ENCODE measurements around the gene BASP1.

BASP1 gene

DNA sequence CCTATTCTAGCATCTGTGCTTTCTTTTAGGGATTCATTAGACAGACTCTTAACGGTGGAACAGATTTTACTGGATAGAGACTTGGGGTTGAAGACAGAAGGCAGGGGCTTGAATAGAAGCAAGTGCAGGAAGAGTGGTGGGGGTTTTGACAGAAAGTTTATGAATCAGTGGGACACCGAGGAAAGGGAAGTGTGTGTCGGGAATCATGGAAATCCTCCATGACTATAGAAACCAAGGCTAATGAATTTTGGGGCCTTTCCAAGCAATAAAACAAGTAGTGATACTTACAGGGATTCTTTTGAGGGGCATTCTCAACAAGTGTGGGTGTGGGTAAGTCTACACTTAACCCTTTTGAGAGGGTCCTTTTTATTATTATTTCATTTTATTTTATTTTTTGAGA lies 12.8 kb downstream of the BASP1 start:
- Histone ChIP-seq H3K4me3 (ENCODE audit: low read length) (no peak overlapping the region), H3K9ac (ENCODE audit: low read length) (no peak overlapping the region), H3K4me1 (ENCODE audit: control insufficient read depth, insufficient read depth, low read length) (no peaks in the 10 kb centered on the region), H3K36me3 (ENCODE audit: control insufficient read depth, insufficient read depth, low read length) (no peaks in the 10 kb centered on the region), H3K9me3 (ENCODE audit: control insufficient read depth, low read length) (no peaks in the 10 kb centered on the region), H3K27me3 (ENCODE audit: control insufficient read depth, insufficient read depth, low read length) (no peaks in the 10 kb centered on the region)

DNA sequence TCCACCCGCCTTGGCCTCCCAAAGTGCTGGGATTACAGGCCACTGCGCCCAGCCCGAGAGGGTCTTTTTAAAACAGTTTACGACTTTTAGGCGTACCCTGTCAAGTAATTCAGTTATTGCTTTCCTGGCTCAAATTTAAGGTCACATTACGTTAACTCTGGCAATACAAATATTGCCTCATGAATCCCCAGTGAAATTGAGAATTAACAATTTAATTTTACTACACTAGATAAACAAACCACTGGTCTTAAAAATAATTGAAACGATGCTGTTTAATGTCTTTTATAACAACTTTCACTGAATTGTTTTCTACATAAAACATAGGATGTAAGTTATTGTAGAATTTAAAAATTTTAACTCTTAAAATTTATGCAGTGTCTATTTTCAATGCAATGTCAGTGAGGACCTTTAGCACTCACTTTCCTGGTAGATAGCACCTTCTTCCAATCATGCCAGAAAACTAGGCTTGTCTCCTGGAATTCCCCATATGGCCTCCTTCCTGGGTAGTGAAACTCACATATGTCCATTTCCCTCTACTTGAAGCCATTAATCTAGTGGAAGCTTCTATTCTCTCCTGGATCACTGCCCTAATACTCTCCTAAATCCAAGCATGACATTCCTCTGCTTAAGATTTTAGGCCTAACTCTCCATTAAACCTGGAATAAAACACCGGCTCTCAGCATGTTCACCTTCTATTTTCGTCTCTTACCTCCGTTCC lies 13.5 kb downstream of the BASP1 start:
- Histone ChIP-seq H3K36me3 (ENCODE audit: control insufficient read depth, insufficient read depth, low read length) (no peaks in the 10 kb centered on the region), H3K27me3 (ENCODE audit: control insufficient read depth, insufficient read depth, low read length) (no peaks in the 10 kb centered on the region), H3K4me1 (ENCODE audit: control insufficient read depth, insufficient read depth, low read length) (no peaks in the 10 kb centered on the region), H3K9me3 (ENCODE audit: control insufficient read depth, low read length) (no peaks in the 10 kb centered on the region), H3K9ac (ENCODE audit: low read length) (no peak overlapping the region), H3K4me3 (ENCODE audit: low read length) (no peak overlapping the region)

DNA sequence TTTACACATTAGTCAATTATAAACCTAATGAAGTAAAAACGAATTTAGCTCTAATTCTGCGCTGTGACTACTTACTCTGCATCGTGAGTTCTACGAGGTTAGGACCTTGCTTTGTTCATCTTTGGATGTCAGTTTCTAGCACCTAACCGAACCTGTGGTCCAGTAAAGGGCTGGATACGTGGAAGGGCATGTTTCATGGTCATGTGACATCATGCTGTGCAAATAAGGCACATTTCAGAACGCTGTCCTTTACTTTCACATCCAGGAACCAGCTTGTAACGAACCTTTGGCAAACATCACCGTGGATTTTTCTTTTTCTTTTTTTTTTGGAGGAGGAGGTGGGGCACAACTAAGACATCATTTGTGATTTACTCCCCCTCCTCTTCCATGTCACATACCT lies 15.0 kb downstream of the BASP1 start:
- no peak overlapping the region for H3K4me3 ChIP-seq (ENCODE audit: low read length)
- H3K36me3 ChIP-seq (ENCODE audit: control insufficient read depth, insufficient read depth, low read length), result no peaks in the 10 kb centered on the region
- no peaks in the 10 kb centered on the region for H3K9me3 ChIP-seq (ENCODE audit: control insufficient read depth, low read length)
- no peak overlapping the region for H3K9ac ChIP-seq (ENCODE audit: low read length)
- H3K4me1 ChIP-seq (ENCODE audit: control insufficient read depth, insufficient read depth, low read length), result no peaks in the 10 kb centered on the region
- no peaks in the 10 kb centered on the region for H3K27me3 ChIP-seq (ENCODE audit: control insufficient read depth, insufficient read depth, low read length)

DNA sequence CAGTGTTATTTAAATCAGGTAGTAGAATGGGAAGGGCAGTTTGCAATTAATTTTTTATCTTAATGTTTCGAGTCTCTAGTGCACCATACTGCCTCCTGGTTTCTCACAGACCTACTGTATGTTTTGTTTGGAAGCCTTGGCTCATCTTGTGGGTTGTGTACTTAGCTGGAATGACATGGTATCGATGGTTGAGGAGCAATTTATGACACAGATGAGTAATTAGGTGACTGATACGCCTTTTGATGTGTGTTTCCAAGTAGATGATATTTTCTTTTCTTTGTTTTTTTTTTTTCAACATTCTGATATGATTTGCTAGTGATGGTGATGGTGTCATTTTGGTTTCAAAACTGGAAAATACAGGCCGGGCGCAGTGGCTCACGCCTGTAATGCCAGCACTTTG lies 16.1 kb downstream of the BASP1 start:
- no peak overlapping the region for H3K4me3 ChIP-seq (ENCODE audit: low read length)
- H3K9ac ChIP-seq (ENCODE audit: low read length), result no peak overlapping the region
- no peaks in the 10 kb centered on the region for H3K4me1 ChIP-seq (ENCODE audit: control insufficient read depth, insufficient read depth, low read length)
- no peaks in the 10 kb centered on the region for H3K36me3 ChIP-seq (ENCODE audit: control insufficient read depth, insufficient read depth, low read length)
- H3K27me3 ChIP-seq (ENCODE audit: control insufficient read depth, insufficient read depth, low read length), result no peaks in the 10 kb centered on the region
- no peaks in the 10 kb centered on the region for H3K9me3 ChIP-seq (ENCODE audit: control insufficient read depth, low read length)

DNA sequence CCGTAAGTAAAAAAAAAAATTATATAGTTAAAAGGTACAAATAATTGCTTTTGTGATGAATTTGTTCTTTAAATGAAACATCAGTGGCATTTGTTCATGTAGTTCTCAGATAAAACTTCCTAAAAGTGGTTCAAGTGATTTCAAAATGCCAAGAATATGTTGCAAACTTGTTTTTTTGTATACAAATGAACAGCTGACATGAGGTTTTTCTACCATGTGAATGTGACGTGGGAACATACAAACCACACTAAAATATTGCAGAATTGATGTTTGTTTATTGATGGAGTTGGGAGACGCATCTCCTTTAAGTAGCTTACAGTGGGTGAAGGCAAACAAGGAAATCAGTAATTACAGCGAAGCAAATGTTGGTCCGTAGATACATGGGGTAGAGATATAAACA lies 16.9 kb downstream of the BASP1 start:
- Histone ChIP-seq H3K36me3 (ENCODE audit: control insufficient read depth, insufficient read depth, low read length) (no peaks in the 10 kb centered on the region), H3K9ac (ENCODE audit: low read length) (no peak overlapping the region), H3K27me3 (ENCODE audit: control insufficient read depth, insufficient read depth, low read length) (no peaks in the 10 kb centered on the region), H3K4me1 (ENCODE audit: control insufficient read depth, insufficient read depth, low read length) (no peaks in the 10 kb centered on the region), H3K4me3 (ENCODE audit: low read length) (no peak overlapping the region), H3K9me3 (ENCODE audit: control insufficient read depth, low read length) (no peaks in the 10 kb centered on the region)

- no peak overlapping the region for H3K4me3 ChIP-seq (ENCODE audit: low read length)
These were observed 18.4 kb downstream of the BASP1 start for GRCh38 chr5:17235731-17236330.

DNA sequence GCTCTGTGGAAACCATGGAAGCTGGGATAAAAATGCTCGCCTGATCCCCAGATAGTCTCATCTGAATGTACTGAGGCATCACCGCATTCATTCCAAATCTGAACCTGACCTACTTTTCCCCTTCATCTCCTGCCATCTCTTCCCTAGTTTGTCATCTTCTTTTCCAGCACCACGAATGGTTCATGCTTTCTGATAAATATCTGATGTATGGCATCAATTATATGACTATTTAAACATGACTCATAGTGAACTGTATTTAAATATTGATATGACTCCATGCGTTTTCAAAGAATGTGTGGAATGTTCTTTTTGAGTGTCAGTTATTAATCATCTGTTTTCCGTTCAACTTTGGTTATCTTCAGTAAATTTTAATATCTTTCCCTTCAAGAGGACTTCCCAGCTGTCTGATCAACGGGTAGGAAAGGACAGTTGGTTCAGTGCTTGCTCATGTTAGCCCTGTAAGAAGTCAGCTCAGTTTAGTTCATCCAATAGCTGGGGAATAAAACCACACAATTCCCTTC lies 21.1 kb downstream of the BASP1 start:
- H3K4me1 ChIP-seq (ENCODE audit: control insufficient read depth, insufficient read depth, low read length), result no peaks in the 10 kb centered on the region
- H3K9me3 ChIP-seq (ENCODE audit: control insufficient read depth, low read length), result no peaks in the 10 kb centered on the region
- no peak overlapping the region for H3K9ac ChIP-seq (ENCODE audit: low read length)
- no peak overlapping the region for H3K4me3 ChIP-seq (ENCODE audit: low read length)
- H3K36me3 ChIP-seq (ENCODE audit: control insufficient read depth, insufficient read depth, low read length), result no peaks in the 10 kb centered on the region
- no peaks in the 10 kb centered on the region for H3K27me3 ChIP-seq (ENCODE audit: control insufficient read depth, insufficient read depth, low read length)

More at GRCh38 chr5:17235731-17236330, 18.4 kb downstream of the BASP1 start:
- no peaks in the 10 kb centered on the region for H3K27me3 ChIP-seq (ENCODE audit: control insufficient read depth, insufficient read depth, low read length)
- H3K4me1 ChIP-seq (ENCODE audit: control insufficient read depth, insufficient read depth, low read length), result no peaks in the 10 kb centered on the region
- no peaks in the 10 kb centered on the region for H3K9me3 ChIP-seq (ENCODE audit: control insufficient read depth, low read length)
- no peaks in the 10 kb centered on the region for H3K36me3 ChIP-seq (ENCODE audit: control insufficient read depth, insufficient read depth, low read length)
- no peak overlapping the region for H3K9ac ChIP-seq (ENCODE audit: low read length)

GRCh38 chr5:17239953-17240352 lies 22.5 kb downstream of the BASP1 start:
- Histone ChIP-seq H3K9me3 (ENCODE audit: control insufficient read depth, low read length) (no peaks in the 10 kb centered on the region), H3K4me3 (ENCODE audit: low read length) (no peak overlapping the region), H3K9ac (ENCODE audit: low read length) (no peak overlapping the region), H3K27me3 (ENCODE audit: control insufficient read depth, insufficient read depth, low read length) (no peaks in the 10 kb centered on the region), H3K36me3 (ENCODE audit: control insufficient read depth, insufficient read depth, low read length) (no peaks in the 10 kb centered on the region), H3K4me1 (ENCODE audit: control insufficient read depth, insufficient read depth, low read length) (no peaks in the 10 kb centered on the region)

- H3K9ac ChIP-seq (ENCODE audit: low read length), result no peak overlapping the region
These were observed 23.1 kb downstream of the BASP1 start for GRCh38 chr5:17240487-17240886.

GRCh38 chr5:17241635-17242034 lies 24.2 kb downstream of the BASP1 start:
- no peak overlapping the region for H3K9ac ChIP-seq (ENCODE audit: low read length)
- no peaks in the 10 kb centered on the region for H3K9me3 ChIP-seq (ENCODE audit: control insufficient read depth, low read length)
- H3K4me1 ChIP-seq (ENCODE audit: control insufficient read depth, insufficient read depth, low read length), result no peaks in the 10 kb centered on the region
- no peak overlapping the region for H3K4me3 ChIP-seq (ENCODE audit: low read length)
- no peaks in the 10 kb centered on the region for H3K36me3 ChIP-seq (ENCODE audit: control insufficient read depth, insufficient read depth, low read length)
- H3K27me3 ChIP-seq (ENCODE audit: control insufficient read depth, insufficient read depth, low read length), result no peaks in the 10 kb centered on the region

More at GRCh38 chr5:17240487-17240886, 23.1 kb downstream of the BASP1 start:
- Histone ChIP-seq H3K4me3 (ENCODE audit: low read length) (no peak overlapping the region), H3K9me3 (ENCODE audit: control insufficient read depth, low read length) (no peaks in the 10 kb centered on the region), H3K36me3 (ENCODE audit: control insufficient read depth, insufficient read depth, low read length) (no peaks in the 10 kb centered on the region), H3K4me1 (ENCODE audit: control insufficient read depth, insufficient read depth, low read length) (no peaks in the 10 kb centered on the region), H3K27me3 (ENCODE audit: control insufficient read depth, insufficient read depth, low read length) (no peaks in the 10 kb centered on the region)

DNA sequence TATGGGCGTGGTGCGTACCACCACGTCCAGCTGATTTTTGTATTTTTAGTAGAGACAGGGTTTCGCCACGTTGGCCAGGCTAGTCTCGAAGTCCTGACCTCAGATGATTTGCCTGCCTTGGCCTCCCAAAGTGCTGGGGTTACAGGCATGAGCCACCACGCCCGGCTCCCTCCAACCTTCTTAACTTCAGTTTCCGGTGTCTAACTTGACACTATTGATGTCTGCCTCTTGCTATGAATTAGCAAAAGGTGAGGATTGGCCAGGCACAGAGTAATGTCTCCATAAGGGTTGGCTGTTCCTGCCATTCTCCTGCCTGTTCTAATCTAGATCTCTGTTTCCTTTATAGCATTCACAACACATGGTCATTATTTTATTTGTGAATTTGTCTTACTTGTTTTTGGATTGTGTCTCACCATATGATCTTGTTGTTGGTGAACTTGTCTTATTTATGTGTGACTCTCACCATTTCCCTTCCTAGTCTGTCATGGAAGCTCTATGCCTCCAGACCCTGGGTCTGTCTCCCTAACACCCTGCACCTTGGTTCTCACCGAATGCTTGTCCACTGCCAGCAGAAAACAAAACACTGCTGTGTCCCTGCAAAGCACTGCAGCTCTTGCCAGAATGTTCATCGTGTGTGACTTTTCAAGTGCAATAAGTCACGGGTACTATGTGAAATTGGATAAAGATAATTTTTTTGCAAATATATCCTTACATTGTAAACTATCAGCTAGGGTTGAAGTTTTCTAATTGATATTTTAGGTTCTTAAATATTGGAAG lies 26.0 kb downstream of the BASP1 start:
- no peak overlapping the region for H3K9ac ChIP-seq (ENCODE audit: low read length)
- no peak overlapping the region for H3K4me3 ChIP-seq (ENCODE audit: low read length)
- H3K27me3 ChIP-seq (ENCODE audit: control insufficient read depth, insufficient read depth, low read length), result no peaks in the 10 kb centered on the region
- no peaks in the 10 kb centered on the region for H3K9me3 ChIP-seq (ENCODE audit: control insufficient read depth, low read length)
- no peaks in the 10 kb centered on the region for H3K4me1 ChIP-seq (ENCODE audit: control insufficient read depth, insufficient read depth, low read length)
- H3K36me3 ChIP-seq (ENCODE audit: control insufficient read depth, insufficient read depth, low read length), result no peaks in the 10 kb centered on the region

DNA sequence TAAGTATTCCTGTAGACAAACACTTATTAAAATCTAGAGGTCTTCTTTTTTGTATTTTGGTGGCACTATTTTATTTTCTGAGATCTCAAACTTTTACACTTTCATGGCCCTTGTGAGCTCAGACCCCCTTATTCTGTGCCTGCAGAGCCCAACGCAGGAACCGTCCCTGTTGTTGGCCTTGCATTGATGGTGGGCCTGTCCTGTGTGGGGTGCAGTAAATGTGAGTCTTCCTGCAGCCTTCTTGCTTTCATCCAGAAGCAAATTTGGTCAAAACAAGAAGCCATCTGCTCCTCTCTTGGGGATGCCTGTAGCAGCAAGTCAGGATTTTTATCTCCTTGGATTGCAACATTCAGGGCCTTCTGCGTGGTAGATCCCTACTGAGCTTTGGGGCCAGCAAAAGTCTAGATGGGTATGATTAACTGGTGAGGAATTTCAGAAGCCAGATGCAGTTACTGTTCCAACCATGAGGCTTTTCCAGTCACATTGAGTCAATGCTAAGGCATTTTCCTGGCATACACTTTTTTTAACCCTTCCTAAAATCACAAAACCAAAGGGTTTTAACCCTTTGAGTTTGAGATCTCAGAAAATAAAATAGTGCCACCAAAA lies 31.7 kb downstream of the BASP1 start:
- H3K4me3 ChIP-seq (ENCODE audit: low read length), result no peak overlapping the region
- no peaks in the 10 kb centered on the region for H3K27me3 ChIP-seq (ENCODE audit: control insufficient read depth, insufficient read depth, low read length)
- H3K9me3 ChIP-seq (ENCODE audit: control insufficient read depth, low read length), result no peaks in the 10 kb centered on the region
- no peak overlapping the region for H3K9ac ChIP-seq (ENCODE audit: low read length)
- H3K36me3 ChIP-seq (ENCODE audit: control insufficient read depth, insufficient read depth, low read length), result no peaks in the 10 kb centered on the region
- no peaks in the 10 kb centered on the region for H3K4me1 ChIP-seq (ENCODE audit: control insufficient read depth, insufficient read depth, low read length)
